ENCODE data around the gene ZKSCAN7.

The ZKSCAN7 gene

GRCh38 chr3:44612678-44613077 lies 57.7 kb downstream of the ZKSCAN7 start:
- H3K4me3 ChIP-seq (ENCODE audit: low read depth, low read length): no peak overlapping the region
- no peak for TF ChIP-seq CTCF (IDR thresholded peaks at IDR 0.05; ENCODE audit: borderline replicate concordance, insufficient read depth, low read depth, low read length)

All from GM12875 (cell line).